Neural crest cell (in vitro differentiated cells): ENCODE data around the gene KRT85. TPM values are rescaled to one million over a fixed set of nuclear protein-coding genes. Genes with fewer than 3 reads are reported as not detected.

ENCODE experiments used
- DNase-seq: peaks from one replicate; pipeline ENCODE4 v3.0.0; 2021; ENCODE audit warnings: low read depth, mixed read lengths, low spot score
- H3K27ac Mint-ChIP-seq: one replicate; pipeline ENCODE4 v1.8.0; 2021; ENCODE audit warnings: mild to moderate bottlenecking, mixed read lengths; ENCODE audit not compliant: unreplicated experiment
- H3K27me3 Mint-ChIP-seq: 2 replicates; pipeline ENCODE4 v1.8.0; 2021; ENCODE audit warnings: low read depth, mild to moderate bottlenecking, mixed read lengths
- H3K36me3 Mint-ChIP-seq: 2 replicates; pipeline ENCODE4 v1.8.0; 2021; ENCODE audit warnings: low read depth, mild to moderate bottlenecking, mixed read lengths
- H3K4me1 Mint-ChIP-seq: 2 replicates; pipeline ENCODE4 v1.8.0; 2021; ENCODE audit warnings: mixed read lengths
- H3K4me3 Mint-ChIP-seq: one replicate; pipeline ENCODE4 v1.8.0; 2021; ENCODE audit warnings: mild to moderate bottlenecking, mixed read lengths
- H3K9me3 Mint-ChIP-seq: 2 replicates; pipeline ENCODE4 v1.8.0; 2021; ENCODE audit warnings: mixed read lengths
- CTCF ChIP-seq: fragments of 200-600 bp; sonication (generic); conservative IDR thresholded peaks from 2 replicates; pipeline ENCODE4 v1.5.0; 2021; ENCODE audit warnings: antibody characterized with exemption, mild to moderate bottlenecking
- total RNA-seq: library from RNA; stranded (reverse); gene quantifications from 2 replicates; pipeline ENCODE4 v1.2.1, GENCODE V29; 2021

Gene KRT85
- total RNA-seq, 1 donor from 2014 or later, result not detected

GRCh38 chr12:52379536-52379935 is 12.3 kb upstream of the KRT85 start:
- H3K36me3 Mint-ChIP-seq, result no peaks in the 10 kb centered on the region
- no peak for TF ChIP-seq CTCF
- H3K4me1 Mint-ChIP-seq, result no peaks in the 10 kb centered on the region
- DNase-seq, result no peak
- H3K4me3 Mint-ChIP-seq, result no peak overlapping the region
- H3K27ac Mint-ChIP-seq, result no peak overlapping the region
- no peaks in the 10 kb centered on the region for H3K27me3 Mint-ChIP-seq
- no peaks in the 10 kb centered on the region for H3K9me3 Mint-ChIP-seq

GRCh38 chr12:52378091-52378490 is 10.8 kb upstream of the KRT85 start:
- Mint-ChIP-seq H3K27ac (no peak overlapping the region), H3K27me3 (no peaks in the 10 kb centered on the region), H3K36me3 (no peaks in the 10 kb centered on the region), H3K4me3 (no peak overlapping the region), H3K4me1 (no peaks in the 10 kb centered on the region), H3K9me3 (no peaks in the 10 kb centered on the region)
- DNase-seq, result no peak
- TF ChIP-seq CTCF, result no peak

- DNase-seq, result no peak
- Mint-ChIP-seq H3K9me3 (no peaks in the 10 kb centered on the region), H3K4me3 (no peak overlapping the region), H3K36me3 (no peaks in the 10 kb centered on the region), H3K4me1 (no peaks in the 10 kb centered on the region), H3K27ac (no peak overlapping the region), H3K27me3 (no peaks in the 10 kb centered on the region)
- no peak for TF ChIP-seq CTCF
Measured at GRCh38 chr12:52377266-52377665, 10.0 kb upstream of the KRT85 start.

GRCh38 chr12:52372216-52373154 is 5.2 kb upstream of the KRT85 start:
- peaks cover 8% of the 10 kb centered on the region for H3K4me1 Mint-ChIP-seq
- peak; percentile 91 for TF ChIP-seq CTCF
- H3K36me3 Mint-ChIP-seq, result no peaks in the 10 kb centered on the region
- DNase-seq, result peak; percentile 80
- no peaks in the 10 kb centered on the region for H3K9me3 Mint-ChIP-seq
- peaks cover 11% of the 10 kb centered on the region for H3K27me3 Mint-ChIP-seq
- no peak overlapping the region for H3K4me3 Mint-ChIP-seq
- H3K27ac Mint-ChIP-seq, result no peak overlapping the region

GRCh38 chr12:52371716-52372115 is 4.4 kb upstream of the KRT85 start:
- H3K4me1 Mint-ChIP-seq, result peaks cover 8% of the 10 kb centered on the region
- H3K27me3 Mint-ChIP-seq, result peaks cover 14% of the 10 kb centered on the region
- no peak overlapping the region for H3K27ac Mint-ChIP-seq
- TF ChIP-seq CTCF, result no peak
- H3K36me3 Mint-ChIP-seq, result no peaks in the 10 kb centered on the region
- H3K9me3 Mint-ChIP-seq, result no peaks in the 10 kb centered on the region
- no peak for DNase-seq
- no peak overlapping the region for H3K4me3 Mint-ChIP-seq
